ENCODE data around the gene CAPN11. TPM values are rescaled to one million over a fixed set of nuclear protein-coding genes. Genes with fewer than 3 reads are reported as not detected.

CAPN11 gene
- total RNA-seq, 6 experiments from 2014 or later = 0.22 to 0.31 TPM; not detected in 4

- WGBS (ENCODE audit: insufficient coverage, low coverage, low lambda C conversion rate, missing lambda C conversion rate) = 37% methylated on average over 5 of the region's 7 CpGs
- peak within 1 kb of the TSS; percentile 36 to 67 (median 43) for H3K27ac ChIP-seq
- no peak within 1 kb of the TSS for H3K4me3 ChIP-seq
- H3K4me1 ChIP-seq = peaks cover 6 to 52% (median 33%) of the 10 kb centered on the region in 4 donors
- DNase-seq = no peak
- ATAC-seq = no peak
- intact Hi-C loops (cut with DNase I) = no loop called here
- H3K9me3 ChIP-seq = no peaks in the 10 kb centered on the region
- H3K36me3 ChIP-seq = no peaks in the 10 kb centered on the region
- TF ChIP-seq POLR2A (IDR thresholded peaks at IDR 0.05) = no peak
- TF ChIP-seq CTCF (IDR thresholded peaks at IDR 0.05) = no peak
- H3K27me3 ChIP-seq = no peaks in the 10 kb centered on the region
Observed at GRCh38 chr6:44216677-44217331, 58.2 kb downstream of the CAPN11 start, which contains the start of gene MYMX. MYMX (plus strand) TSS chr6:44216926; CDS start chr6:44217472, 546 bp downstream.

DNA sequence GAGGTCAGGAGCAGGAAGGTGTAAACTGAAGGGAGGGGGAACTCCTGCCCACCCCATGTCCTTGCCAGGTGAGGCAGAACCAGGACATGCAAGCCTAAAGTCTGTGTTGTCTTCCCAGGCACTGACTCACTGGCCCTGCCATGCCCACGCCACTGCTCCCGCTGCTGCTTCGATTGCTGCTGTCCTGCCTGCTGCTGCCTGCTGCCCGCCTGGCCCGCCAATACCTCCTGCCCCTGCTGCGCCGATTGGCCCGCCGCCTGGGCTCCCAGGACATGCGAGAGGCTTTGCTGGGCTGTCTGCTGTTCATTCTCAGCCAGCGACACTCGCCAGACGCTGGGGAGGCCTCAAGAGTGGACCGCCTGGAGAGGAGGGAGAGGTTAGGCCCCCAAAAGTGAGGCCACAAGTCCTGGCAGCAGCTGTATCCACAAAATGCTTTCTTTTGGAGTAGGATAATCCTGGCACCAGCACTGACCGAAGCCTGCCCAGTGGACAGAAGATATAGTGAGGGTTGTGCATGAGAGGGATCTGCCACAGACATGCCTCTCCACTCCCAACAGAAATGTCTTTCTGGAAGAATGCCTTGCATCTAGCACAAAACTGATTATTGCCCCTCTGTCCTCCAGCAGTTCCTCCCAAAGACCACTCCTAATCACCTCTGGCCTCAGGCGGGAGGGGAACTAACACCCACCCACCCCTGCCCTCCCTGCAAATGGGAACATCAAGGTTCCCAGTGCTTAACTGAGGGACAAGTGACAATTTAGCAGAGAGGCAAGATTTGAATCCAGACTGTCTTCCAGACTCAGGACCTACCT, 58.9 kb downstream of the CAPN11 start:
- Histone ChIP-seq H3K4me3 (no peak overlapping the region), H3K27me3 (no peaks in the 10 kb centered on the region), H3K9me3 (no peaks in the 10 kb centered on the region), H3K27ac (peak overlapping the region; percentile 36 to 67 (median 43)), H3K36me3 (no peaks in the 10 kb centered on the region), H3K4me1 (peaks cover 6 to 59% (median 36%) of the 10 kb centered on the region in 4 donors)
- ATAC-seq = peak; percentile 50 to 68 (median 60)
- 36% methylated on average over 5 of the region's 16 CpGs for WGBS (ENCODE audit: insufficient coverage, low coverage, low lambda C conversion rate, missing lambda C conversion rate)
- intact Hi-C loops (cut with DNase I) = no loop called here
- DNase-seq = peak; percentile 85 to 92 (median 91)
- TF ChIP-seq CTCF (IDR thresholded peaks at IDR 0.05) = no peak
- no peak for TF ChIP-seq POLR2A (IDR thresholded peaks at IDR 0.05)

DNA sequence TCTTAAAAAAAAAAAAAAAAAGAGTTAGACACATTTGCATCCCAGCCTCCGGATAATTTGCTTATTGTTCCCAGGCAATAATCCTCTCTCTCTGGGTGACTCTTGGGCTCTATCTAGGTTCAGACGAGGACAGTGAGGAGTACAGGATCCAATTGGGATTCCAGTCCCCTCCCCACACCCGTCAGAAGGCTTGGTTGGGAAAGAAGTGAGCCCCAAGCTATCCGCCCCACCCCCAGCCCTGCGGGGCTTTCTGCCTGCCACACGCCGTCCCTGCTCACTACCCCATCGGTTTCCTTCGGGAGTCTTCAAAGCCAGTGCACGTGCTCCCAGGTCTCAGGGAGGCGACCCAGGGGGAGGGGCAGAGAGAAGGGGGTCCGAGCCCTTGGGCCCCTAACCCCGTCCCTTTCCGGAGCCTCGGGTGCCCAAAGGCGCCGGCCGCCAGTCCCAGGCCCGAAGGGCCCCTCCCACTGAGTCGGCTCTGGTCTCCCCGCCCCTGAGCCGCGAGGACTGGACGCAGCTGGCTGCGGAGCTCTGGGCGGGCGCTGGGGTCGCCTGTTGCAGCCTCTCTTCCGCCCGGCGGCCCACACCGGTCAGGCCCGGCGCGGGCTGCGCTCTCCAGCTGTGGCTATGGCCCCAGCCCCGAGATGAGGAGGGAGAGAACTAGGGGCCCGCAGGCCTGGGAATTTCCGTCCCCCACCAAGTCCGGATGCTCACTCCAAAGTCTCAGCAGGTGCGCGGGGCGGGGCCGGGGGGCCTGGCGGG, 60.6 kb downstream of the CAPN11 start:
- TF ChIP-seq CTCF (IDR thresholded peaks at IDR 0.05) (no peak), POLR2A (IDR thresholded peaks at IDR 0.05) (peak; percentile 61)
- Histone ChIP-seq H3K4me3 (peak overlapping the region; percentile 35 to 49 (median 49)), H3K9me3 (no peaks in the 10 kb centered on the region), H3K4me1 (peaks cover 6 to 64% (median 35%) of the 10 kb centered on the region in 4 donors), H3K27me3 (no peaks in the 10 kb centered on the region), H3K27ac (peak overlapping the region; percentile 53 to 84 (median 67)), H3K36me3 (no peaks in the 10 kb centered on the region)
- intact Hi-C loops (cut with DNase I) = no loop called here
- 4% methylated on average over 7 of the region's 45 CpGs for WGBS (ENCODE audit: insufficient coverage, low coverage, low lambda C conversion rate, missing lambda C conversion rate)
- ATAC-seq = peak; percentile 54 to 67 (median 58)
- DNase-seq = peak; percentile 83 to 89 (median 88)
